Measurements from ENCODE around the gene MLLT3.

DNA sequence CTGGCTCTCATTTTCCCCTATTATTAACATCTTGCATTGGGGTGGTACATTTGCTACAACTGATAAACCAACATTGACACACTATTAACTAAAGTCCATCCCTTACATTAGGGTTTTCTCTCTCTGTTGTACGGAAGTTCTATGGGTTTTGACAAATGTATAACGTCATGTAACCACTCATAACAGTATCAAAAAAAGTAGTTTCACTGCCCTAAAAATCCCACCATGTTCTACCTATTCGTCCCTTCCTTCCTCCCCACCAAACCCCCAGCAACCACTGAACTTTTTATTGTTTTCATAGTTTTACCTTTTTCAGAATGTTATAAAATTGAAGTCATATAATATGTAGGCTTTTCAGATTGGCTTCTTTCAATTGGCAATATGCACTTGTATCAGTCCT is 40.1 kb downstream of the MLLT3 start:
- TF ChIP-seq, protein P1, sequence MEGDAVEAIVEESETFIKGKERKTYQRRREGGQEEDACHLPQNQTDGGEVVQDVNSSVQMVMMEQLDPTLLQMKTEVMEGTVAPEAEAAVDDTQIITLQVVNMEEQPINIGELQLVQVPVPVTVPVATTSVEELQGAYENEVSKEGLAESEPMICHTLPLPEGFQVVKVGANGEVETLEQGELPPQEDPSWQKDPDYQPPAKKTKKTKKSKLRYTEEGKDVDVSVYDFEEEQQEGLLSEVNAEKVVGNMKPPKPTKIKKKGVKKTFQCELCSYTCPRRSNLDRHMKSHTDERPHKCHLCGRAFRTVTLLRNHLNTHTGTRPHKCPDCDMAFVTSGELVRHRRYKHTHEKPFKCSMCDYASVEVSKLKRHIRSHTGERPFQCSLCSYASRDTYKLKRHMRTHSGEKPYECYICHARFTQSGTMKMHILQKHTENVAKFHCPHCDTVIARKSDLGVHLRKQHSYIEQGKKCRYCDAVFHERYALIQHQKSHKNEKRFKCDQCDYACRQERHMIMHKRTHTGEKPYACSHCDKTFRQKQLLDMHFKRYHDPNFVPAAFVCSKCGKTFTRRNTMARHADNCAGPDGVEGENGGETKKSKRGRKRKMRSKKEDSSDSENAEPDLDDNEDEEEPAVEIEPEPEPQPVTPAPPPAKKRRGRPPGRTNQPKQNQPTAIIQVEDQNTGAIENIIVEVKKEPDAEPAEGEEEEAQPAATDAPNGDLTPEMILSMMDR (IDR thresholded peaks at IDR 0.05 in 4 of 5, conservative IDR thresholded peaks at IDR 0.05 in 1 of 5) = no peak
- no peak for TF ChIP-seq POLR2A (IDR thresholded peaks at IDR 0.05)
